ENCODE measurements around the gene SSB.
"Not testable (repeated sequence)": the region's sequence is repeated elsewhere in the genome, so short reads cannot be mapped to it uniquely, and the experiment has no call there.

SSB gene

DNA sequence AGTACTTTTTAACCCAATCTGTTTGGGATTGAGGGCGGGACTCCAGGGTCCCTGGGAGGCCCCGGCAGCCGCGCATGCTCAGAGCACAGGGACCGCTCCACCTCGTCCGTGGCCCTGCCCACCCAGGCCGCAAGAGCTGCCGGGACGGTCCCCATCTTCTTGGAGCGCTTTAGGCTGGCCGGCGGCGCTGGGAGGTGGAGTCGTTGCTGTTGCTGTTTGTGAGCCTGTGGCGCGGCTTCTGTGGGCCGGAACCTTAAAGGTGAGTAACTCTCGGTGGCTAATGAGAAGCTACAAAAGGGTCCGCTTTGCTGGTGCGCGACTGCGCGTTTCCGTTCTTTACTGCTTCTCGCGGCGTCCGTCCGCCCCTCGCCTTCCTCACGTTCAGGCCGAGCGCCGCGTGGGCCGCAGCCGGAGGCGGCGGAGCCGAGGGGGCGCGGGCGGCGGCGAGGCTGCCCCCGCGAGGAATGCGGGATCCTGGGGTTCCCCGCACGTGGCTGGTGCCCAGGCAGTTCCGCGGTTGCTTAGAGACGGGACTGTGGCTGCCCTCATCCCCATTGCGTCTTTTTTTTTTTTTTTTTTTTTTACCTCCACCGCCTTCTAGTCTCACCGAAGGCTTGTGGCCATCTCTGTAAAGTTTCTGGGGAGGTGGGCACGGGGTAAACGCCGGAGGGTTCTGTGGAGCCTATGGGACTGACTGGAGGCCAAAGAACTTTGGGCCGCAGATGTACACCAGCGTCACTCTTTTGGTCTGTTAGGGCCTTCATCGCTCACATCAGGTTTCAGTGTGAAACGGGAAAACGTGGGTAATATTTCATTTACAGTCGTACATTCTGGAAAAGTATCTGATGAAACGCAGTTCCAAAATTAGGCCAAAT lies at the start of gene SSB:
SSB (plus strand) TSS at position 154 of the 875 bp plus-strand sequence. CDS start 2,090 bp downstream, outside the sequence.
- peak; percentile 90 for DNase-seq (ENCODE audit: low read depth, low spot score)

DNA sequence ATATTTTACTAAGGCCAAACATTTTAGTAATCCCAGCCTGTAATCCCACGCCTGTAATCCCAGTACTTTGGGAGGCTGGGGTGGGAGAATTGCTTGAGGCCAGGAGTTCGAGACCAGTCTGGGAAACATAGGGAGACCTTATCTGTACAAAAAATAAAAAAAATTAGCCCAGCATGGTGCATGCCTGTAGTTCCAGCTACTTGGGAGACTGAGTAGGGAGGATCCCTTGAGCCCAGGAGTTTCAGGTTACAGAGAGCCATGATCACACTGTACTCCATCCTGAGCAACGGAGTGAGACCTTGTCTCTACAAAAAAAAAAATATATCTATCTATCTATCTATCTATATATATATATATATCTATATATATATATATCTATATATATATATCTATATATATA lies 45.9 kb upstream of the SSB start:
- DNase-seq (ENCODE audit: low read depth, low spot score) = no peak

DNA sequence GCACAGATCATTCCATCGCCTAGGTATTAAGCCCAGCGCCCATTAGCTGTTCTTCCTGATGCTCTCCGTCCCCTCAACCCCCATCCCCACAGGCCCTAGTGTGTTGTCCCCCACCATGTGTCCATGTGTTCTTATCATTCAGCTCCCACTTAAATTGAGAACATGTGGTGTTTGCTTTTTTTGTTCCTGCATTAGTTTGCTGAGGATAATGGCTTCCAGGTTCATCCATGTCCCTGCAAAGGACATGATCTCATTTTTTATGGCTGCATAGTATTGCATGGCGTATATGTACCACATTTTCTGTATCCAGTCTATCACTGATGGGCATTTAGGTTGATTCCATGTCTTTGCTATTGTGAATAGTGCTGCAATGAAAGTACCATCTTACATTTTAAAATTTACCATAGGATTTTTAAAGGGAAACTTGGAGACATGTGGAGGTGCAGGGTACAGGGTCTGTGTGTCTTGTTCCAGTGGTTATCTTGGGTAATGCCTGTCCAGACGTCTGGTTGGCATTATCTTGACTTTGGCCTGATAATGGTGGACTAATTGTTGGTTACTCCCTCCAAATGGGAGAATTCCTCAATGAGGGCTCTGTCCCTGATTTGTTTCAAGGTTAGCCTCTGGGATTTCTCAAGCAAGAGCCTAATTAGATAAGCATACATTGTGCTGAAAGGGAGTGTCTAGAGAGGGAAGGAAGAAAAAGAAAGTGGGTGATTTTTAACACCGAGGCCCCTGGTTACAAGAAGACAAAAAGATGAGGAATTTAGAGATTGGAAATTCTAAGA lies 43.4 kb upstream of the SSB start:
- DNase-seq (ENCODE audit: low read depth, low spot score) = no peak

DNA sequence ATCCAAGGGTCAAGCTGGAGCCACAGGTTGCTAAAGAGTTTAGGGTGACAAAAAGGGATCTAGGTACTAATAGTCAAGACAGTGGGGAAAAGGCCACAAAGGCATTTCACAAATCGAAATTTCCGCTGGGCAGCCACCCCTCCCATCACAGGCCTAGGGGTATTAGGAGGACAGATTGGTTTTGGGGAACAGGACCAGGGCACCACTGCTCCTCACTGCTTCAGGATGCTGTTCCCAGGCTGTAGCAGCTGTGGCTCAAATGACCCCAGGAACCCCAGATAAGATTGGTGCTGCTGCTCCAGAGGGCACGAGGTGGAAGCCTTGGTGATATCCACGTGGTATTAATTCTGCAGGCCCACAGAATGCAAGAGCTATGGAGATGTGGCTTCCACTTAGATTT lies 42.3 kb upstream of the SSB start:
- DNase-seq (ENCODE audit: low read depth, low spot score) = no peak

DNA sequence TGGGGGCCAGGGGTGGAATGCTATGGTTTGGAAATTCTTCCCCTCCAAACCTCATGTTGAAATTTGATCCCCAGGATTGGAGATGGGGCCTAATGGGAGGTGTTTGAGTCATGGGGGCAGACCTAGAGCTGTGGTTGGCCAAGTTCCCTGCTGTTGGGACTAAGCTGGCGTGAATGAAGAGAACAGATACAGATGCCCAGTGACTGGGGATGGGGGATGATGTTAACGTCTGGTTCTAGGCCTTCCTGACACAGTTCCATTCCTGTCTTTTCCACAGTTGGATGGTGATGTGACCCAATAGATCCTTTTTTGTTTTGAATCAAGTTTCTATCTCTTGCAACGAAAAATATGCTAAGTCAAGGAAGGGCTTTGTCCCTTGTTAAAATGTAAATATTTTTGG lies 41.3 kb upstream of the SSB start:
- DNase-seq (ENCODE audit: low read depth, low spot score) = no peak

DNA sequence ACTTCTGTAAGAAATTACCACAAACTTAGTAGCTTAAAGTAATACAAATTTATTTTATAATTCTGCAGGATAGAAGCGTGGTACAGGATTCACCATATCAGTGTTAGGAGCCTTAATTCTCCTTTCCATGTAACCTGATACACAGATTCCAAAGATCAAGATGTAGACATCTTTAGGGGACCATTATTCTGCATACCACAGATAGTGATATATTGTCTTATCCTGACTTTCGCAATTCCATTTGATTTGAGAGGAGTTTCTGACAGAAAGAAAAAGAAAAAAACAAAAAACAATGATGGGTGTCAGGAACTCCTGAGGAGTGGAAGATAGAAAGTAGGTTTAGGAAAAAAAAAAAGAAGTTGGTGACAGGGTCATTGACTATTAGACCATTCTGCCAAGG lies 40.9 kb upstream of the SSB start:
- DNase-seq (ENCODE audit: low read depth, low spot score) = no peak

DNA sequence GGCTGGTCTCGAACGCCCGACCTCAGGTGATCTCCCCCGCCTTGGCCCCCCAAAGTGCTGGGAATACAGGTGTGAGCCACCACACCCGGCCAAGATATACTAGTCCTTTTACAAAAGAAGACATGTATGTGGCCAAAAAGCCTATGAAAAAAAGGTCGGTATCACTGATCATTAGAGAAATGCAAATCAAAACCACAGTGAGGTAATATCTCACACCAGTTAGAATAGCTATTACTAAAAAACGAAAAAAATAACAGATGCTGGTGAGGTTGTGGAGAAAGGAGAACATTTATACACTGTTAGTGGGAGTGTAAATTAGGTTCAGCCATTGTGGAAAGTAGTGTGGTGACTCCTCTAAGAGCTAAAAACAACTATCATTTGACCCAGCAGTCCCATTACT lies 38.7 kb upstream of the SSB start:
- no peak for DNase-seq (ENCODE audit: low read depth, low spot score)

DNA sequence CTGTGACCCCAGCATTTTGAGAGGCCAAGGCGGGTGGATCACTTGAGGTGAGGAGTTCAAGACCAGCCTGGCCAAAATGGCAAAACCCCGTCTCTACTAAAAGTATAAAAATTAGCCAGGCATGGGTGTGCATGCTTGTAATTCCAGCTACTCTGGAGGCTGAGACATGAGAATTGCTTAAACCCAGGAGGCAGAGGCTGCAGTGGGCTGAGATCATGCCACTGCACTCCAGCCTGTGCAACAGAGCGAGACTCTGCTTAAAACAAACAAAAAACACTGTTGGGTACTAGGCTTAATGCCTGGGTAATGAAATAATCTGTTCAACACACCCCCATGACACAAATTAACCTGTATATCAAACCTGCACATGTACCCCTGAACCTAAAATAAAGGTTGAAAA lies 37.9 kb upstream of the SSB start:
- not testable (repeated sequence) for DNase-seq (ENCODE audit: low read depth, low spot score)

DNA sequence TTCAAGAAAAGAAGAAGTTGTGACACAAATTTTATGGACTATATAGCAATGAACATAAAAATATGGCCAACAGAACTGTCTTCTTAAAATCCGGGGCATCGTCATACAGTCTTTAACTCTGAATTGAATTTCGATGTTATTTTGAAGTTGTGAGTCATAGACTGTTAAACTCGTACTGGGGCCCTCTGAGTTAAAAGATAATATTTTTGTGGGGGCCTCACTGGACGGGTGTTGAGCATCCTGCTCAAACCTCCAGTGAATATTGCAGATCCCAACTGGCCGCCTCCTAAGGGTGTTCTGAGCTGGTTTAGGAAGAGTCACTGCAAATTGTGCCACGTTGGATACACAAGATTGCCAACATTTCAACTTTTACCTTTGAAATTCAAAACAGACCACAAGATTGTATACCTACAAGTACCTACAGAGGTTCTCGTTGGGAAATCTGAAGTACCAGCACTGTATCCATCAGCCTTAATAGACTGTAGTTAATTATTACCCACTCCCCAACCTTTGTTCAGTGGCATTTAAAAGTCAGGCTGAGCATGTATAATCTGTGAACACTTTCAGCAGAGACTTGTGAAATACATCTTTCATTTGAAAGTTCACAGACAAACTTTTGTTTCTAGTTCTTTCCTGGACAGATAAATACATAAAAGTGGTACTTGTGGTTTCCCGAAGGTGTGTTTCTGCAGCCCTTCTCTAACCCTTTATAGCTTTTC lies 37.3 kb upstream of the SSB start:
- no peak for DNase-seq (ENCODE audit: low read depth, low spot score)

DNA sequence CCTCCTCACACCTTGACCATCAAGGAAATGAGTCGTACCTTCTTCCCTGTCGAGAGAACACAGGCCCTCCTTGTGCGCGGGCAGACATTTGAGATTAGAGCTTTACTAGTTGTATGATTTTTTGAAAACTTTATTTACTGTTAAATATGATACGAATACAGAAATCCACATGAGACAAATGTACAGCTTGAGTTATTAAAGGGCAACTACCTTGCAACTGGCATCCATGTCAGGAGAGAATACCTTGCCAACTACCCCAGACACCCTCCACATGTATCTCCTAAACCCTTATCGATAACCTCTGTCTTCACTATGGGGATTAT lies 36.7 kb upstream of the SSB start:
- DNase-seq (ENCODE audit: low read depth, low spot score) = no peak

DNA sequence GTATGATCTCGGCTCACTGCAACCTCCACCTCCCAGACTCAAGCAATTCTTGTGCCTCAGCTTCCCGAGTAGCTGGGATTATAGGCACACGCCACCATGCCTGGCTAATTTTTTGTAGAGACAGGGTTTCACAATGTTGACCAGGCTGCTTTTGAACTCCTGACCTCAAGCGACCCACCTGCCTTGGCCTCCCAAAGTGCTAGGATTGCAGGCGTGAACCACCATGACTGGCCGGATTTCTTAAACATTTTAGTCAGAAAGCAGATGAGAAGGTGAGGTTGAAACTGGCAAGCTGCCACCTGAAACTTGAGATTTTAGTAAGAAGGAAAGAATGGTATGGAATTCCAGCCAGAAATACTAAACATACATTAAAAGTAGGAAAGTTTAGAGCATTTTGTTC lies 33.1 kb upstream of the SSB start:
- no peak for DNase-seq (ENCODE audit: low read depth, low spot score)

DNA sequence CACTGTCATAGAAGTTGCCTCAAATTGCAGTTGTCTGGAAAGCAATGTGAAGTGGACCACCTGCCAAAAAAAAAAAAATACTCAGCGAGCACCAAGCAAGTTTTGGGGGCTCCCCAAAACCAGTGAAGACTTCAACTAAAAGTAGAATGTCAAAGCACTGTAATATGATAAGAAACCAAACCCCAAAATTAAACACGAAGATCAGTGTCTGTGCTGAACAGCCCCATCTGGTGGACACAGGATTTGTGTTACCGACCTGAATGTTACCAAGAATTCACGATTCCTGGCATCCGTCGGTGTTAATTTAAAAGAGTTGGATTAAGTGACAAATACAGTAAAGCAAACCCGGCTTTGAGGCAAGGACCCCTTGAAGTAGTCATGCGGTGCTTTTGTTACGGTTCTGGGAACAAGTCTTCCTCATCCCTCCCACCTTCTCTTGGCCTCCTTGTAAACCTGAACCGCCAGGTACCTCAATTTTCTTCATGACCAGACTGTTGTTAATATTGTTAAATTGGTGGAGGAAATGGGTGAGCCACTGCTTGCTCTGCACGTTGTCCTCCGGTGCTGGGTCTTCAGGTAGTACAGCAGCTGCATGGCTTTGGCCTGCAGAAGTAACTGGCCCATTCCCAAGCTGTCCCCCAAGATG lies 31.3 kb upstream of the SSB start:
- DNase-seq (ENCODE audit: low read depth, low spot score) = no peak

DNA sequence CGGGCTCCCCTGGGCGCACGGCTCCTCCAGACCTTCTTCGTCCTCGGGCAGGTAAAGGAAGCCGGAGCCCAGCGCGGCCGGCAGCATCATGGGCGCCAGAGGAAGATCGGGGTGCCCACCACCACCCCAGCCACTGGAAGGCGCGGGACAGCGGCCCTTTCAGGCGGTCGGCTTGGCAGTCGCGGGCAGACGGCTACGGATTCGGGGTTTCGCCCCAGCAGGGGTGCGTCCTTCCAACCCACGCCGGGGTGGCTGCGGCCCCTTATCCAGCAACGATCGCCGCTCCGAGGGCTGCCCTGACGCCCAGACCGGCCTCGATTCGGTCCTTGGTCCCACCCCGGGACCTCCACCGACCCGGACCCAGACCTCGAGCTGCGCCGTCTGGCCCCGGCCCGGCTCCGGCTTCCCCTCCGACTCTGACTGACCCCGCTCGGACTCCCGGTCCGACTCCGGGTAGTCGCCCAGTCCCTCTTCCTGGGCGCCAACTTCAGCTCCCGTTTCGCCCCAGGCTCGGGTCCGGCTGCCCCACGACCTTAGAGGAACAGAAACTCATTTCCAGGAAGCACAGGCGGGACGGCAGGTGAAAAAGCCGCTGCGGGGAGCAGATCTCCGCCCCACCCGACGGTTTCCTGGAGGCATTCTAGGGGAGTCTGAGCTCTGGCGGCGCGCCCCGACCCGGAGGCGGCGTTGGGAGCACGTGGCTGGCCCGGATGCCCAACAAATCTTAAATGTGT lies 30.2 kb upstream of the SSB start:
- no peak for DNase-seq (ENCODE audit: low read depth, low spot score)

DNA sequence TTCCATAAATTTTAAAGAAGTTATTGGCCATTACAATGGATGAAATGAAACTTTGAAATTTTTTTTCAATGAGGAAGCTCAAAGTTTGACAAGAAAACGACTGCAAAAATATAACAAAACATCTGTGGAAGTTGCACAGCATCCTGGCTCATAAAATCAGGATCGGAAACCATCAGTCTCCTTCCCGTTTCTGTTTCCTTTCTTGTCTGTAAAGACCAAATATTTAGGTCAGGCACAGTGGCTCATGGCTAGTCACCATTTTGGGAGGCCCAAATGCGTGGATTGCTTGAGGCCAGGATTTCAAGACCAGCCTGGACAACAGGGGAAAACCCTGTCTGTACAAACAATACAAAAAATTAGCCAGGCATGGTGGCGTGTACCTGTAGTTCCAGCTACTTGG lies 27.6 kb upstream of the SSB start:
- DNase-seq (ENCODE audit: low read depth, low spot score) = no peak

DNA sequence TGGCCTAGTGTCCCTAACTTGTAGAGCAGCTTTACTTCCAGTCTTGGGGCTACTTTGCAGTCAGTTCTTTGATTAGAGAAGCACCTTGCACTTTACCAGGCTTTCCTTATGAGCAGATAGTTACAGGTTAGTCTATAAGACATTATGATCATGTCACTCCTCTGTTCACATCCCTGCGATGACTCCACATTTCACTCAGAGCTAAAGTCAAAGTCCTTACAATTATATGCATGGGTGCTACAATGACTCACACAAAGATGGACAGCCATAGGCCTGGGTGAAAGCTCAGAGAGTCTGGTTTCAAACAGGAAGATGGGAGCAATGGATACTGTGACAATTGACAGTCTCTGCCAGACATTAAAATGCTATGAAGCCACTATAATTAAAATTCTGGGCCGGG lies 27.1 kb upstream of the SSB start:
- no peak for DNase-seq (ENCODE audit: low read depth, low spot score)

DNA sequence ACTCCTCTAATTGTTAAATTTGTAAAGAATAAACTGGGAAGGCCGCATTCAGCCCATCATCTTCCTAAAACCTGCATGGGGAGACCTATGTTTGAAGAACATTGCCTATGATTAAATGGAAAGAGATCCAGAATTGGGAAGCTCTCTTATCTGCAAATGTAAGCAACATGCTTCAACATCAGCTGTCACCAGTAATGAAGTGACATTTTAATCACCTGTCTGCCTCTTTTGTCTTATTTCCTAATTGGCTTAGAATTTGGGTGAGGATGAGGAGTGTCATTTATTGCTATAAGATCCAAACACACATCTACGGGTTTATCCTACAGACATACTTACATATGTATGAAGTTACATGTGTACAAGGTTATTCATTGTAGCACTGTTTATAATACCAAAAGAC lies 26.0 kb upstream of the SSB start:
- no peak for DNase-seq (ENCODE audit: low read depth, low spot score)

DNA sequence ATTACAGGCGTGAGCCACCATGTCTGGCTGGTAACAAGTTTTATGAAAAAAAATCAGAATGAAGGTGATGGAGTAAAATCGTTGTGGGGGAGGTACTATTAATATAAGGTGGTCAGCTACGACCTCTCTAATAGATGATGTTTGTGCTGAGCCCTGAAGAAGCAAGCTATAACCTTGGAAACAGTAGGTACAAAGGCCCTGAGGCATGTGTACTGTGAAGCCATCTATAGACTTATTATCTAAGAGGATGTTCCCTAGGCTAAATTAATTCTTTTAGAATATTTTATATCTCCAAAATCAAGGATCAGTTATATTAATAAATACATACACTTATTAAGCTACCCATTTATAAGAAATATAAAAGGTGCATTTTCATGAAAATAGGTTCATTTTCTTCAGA lies 23.3 kb upstream of the SSB start:
- DNase-seq (ENCODE audit: low read depth, low spot score) = no peak

DNA sequence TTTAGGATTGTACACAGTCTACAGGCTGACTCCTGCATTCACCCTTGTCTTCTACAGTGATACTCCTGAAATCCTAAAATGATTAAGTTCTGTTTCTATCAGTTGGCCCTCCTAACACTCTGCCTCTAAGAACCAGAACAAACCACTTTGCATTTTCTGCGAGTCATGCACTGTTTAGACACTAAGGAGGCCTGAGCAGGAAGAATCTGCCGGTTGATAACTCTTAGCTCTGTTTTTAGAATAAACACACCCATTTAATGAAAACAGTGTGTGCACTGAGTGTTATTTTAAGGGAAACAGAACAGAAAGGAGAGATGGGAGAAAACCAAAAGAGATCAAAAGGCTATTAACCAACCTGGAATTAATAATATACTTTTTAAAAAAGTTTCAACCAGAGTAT lies 22.9 kb upstream of the SSB start:
- no peak for DNase-seq (ENCODE audit: low read depth, low spot score)

DNA sequence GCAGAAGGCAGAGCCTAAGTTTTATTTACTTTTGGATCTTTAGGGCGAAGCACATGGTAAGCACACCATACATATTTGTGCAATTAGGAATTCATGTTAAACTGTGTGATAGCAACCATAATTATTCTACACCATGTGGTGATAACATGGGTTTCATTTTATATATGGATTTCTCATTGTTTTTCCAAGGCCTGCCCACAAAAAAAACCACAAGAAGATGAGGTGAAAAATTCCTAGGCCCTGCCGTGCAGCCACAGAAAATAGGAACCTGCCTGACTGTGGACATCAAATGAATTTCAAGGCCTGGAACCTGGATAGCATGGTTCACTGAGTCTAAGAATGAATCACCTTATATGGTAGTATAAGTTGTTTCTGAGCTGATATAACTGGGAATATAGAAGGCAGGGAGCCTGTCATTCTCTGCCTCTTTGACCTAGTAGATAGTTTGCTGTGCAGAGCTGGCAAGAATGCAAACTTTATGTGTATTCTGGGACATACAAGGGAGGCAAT lies 22.4 kb upstream of the SSB start:
- DNase-seq (ENCODE audit: low read depth, low spot score) = no peak

DNA sequence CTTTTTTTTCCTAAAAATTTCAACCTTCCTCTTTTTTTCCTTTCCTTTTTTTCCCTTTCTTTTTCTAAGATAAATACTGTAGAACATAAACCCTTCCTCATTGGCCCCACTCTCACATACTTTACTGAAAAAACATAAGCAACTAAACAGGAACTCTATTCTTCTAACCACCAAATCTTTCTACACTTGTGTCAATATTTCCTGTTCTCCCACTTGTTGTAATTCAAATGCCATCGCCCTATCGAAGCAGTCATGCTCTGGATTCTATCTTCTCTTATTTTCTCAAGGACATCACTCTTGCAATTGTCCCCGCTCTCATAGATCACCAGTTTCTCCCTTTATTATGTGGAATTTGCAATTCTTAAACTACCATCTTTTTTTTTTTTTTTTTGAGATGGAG lies 20.2 kb upstream of the SSB start:
- no peak for DNase-seq (ENCODE audit: low read depth, low spot score)

All from activated naive CD8-positive, alpha-beta T cell treated with anti-CD3 and anti-CD28 coated beads, Interleukin-2, amount 50 U/mL, for 16 hours (primary cell).